Bronchial epithelial cell (primary cell): ENCODE data around the gene GSTO2. TPM values are rescaled to one million over a fixed set of nuclear protein-coding genes. Genes with fewer than 3 reads are reported as not detected.

Experiments
- DNase-seq: peaks from one replicate; pipeline ENCODE4 v3.0.0-alpha.2; 2010; ENCODE audit warnings: low read depth
- FAIRE-seq: peaks from 2 replicates; lab custom pipeline; 2011; peaks lifted over from hg19 to GRCh38; lab: Jason Lieb, UNC
- H3K27me3 ChIP-seq: 2 replicates; pipeline ENCODE4 v1.5.1; 2011; ENCODE audit warnings: low read length; ENCODE audit not compliant: control insufficient read depth, insufficient read depth
- H3K36me3 ChIP-seq: 2 replicates; pipeline ENCODE4 v1.5.1; 2011; ENCODE audit warnings: low read length; ENCODE audit not compliant: control insufficient read depth, insufficient read depth
- H3K4me3 ChIP-seq: 2 replicates; pipeline ENCODE4 v1.5.1; 2011; ENCODE audit warnings: mild to moderate bottlenecking, low read depth, low read length, control low read depth
- CTCF ChIP-seq: IDR thresholded peaks from 2 replicates; pipeline ENCODE4 v1.5.1; 2011; ENCODE audit warnings: mild to moderate bottlenecking, moderate library complexity, low read length, control low read depth, inconsistent platforms; ENCODE audit not compliant: insufficient read depth, severe bottlenecking
- total RNA-seq: library from RNA; depleted of rRNA; stranded (reverse); fragments of >200 nt; gene quantifications from 2 replicates; pipeline ENCODE4 v1.2.1, GENCODE V29; 2014

The GSTO2 gene
- total RNA-seq, 1 donor from 2014 or later: 24.7 TPM

GRCh38 chr10:104324931-104325330 is 55.9 kb downstream of the GSTO2 start:
- H3K36me3 ChIP-seq: peaks cover 18% of the 10 kb centered on the region
- no peaks in the 10 kb centered on the region for H3K27me3 ChIP-seq
- no peak overlapping the region for H3K4me3 ChIP-seq
- FAIRE-seq (no peak), DNase-seq (no peak)
- TF ChIP-seq CTCF: no peak

DNA sequence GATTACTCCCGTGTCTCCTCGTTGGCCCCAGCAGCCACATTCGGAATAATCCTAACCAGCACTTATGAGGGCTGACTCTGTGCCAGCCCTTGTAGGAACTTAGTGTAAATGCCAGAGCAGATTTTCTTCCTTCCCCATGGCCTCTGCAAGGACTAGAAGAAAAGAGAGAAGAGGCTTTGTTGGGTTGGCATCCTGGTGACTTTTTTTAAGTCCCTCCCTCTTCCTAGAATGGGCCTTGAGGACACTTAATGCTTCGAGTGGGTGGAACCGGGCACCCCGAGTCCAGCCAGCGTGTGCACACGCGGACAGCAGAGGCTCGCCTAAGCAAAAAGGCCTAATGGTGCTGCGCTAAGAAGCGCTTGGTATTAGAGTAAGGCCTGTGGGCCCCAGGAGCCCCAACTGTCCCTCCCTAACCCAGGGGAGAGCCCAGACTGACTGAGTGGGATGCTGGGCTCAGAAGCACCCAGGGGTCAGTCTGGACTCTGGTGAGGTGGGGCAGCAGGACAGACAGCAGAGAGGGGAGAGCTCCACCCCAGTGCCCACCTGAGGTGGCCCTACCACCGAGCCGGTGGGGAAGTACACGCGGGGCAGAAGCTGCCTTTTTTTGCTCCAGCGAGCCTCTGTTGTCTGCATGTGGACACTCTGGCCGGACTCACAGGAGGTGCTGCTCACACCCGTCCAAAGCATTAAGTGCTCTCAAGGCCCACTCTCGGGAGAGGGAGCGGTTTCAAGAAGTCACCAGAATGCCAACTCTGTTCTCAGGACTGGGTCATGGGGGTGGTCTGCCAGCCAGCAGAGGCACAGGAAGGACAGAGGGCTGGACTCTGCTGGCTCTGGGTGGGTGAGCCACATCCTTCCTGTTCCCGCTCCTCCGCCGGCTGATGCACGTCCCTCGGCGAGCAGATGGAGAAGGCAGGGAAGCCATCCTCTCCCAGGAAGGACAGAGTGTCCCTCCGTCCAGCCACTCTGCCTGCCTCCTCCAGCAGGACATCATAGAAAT is 56.8 kb downstream of the GSTO2 start:
- H3K36me3 ChIP-seq: peaks cover 18% of the 10 kb centered on the region
- no peak overlapping the region for H3K4me3 ChIP-seq
- DNase-seq: no peak
- no peak for TF ChIP-seq CTCF
- no peaks in the 10 kb centered on the region for H3K27me3 ChIP-seq
- no peak for FAIRE-seq

DNA sequence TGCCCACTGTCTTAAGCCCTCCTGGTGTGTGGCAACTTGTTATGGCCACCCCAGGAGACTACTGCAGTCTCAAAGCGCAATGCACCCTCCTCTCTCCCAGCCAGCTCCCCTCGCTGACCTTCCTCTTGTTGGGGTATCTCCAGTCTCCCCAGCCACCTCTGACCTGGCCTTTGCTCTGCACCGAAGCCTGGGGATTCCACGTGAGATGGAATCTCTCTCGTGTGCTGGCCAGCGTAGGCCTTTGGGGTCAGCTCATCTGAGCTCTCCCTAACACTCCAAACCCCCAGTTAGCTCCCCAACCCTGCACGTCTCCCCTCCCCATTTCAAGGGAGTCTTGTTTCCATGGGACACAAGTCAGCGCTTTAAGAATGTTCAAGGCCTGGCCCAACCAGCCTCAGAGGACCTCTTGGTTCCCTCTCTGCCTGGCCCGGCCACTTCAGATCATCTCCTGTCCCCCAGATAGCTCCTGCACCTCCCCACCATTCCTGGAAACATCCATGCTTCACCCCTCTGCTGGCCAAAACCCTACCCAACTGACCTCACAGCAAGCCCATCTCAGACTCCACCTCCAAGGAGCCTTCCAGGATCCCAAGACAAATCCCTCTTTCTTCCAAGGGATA is 58.1 kb downstream of the GSTO2 start:
- H3K27me3 ChIP-seq: no peaks in the 10 kb centered on the region
- peaks cover 17% of the 10 kb centered on the region for H3K36me3 ChIP-seq
- FAIRE-seq (no peak), DNase-seq (no peak)
- TF ChIP-seq CTCF: no peak
- H3K4me3 ChIP-seq: no peak overlapping the region

DNA sequence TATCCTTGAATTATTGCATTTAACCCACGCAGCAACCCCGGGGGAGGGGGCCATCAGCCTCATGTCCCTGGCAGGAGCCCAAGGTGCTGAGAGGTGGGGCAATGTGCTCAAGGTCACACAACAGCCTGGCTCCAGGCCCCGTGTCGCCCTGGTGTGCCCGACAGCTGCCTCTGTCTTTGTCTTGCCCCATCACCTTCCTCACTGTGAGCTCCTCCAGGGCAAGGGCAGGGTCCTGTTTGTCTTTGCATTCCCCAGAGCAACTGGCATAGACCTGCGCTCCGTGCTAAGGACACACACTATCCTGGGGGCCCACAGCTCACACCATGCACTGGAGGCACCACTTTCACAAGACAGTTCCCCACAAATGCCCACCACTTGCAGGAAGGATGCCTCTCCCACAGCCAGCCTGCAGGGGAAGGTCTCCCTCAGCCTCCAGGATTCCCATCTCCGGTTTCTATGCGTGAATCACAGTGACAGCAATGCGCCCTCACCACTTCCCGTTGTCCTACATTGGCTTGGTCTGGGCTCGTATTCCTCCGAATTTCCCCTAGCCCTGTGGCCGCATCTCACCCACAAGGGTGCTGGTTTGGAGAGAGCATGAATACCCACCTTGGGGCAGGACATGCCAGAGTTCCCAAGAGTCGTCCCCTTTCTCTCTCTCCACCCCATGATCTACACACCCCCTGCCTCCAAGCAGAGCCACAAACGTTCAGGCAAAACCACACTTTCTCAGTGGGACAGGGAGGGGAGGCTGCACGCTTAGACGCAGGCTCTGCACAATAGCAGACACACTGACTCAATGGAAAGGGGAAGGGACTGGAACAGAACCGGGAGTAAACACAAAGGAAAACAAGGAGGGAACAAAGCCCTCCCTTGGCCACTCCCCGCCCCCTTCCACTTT is 59.0 kb downstream of the GSTO2 start:
- FAIRE-seq (no peak), DNase-seq (peak; percentile 85)
- no peaks in the 10 kb centered on the region for H3K27me3 ChIP-seq
- TF ChIP-seq CTCF: no peak
- peaks cover 20% of the 10 kb centered on the region for H3K36me3 ChIP-seq
- H3K4me3 ChIP-seq: peak overlapping the region; percentile 29

- TF ChIP-seq CTCF: no peak
- peak overlapping the region; percentile 29 for H3K4me3 ChIP-seq
- peaks cover 25% of the 10 kb centered on the region for H3K36me3 ChIP-seq
- no peak for DNase-seq
- H3K27me3 ChIP-seq: no peaks in the 10 kb centered on the region
- no peak for FAIRE-seq
Observed at GRCh38 chr10:104328646-104328895, 59.6 kb downstream of the GSTO2 start.
